GM23338 (cell line): ENCODE measurements around the gene VRTN. TPM values are rescaled to one million over a fixed set of nuclear protein-coding genes. Genes with fewer than 3 reads are reported as not detected.
"Not testable (repeated sequence)": the region's sequence is repeated elsewhere in the genome, so short reads cannot be mapped to it uniquely, and the experiment has no call there.

ENCODE experiments used
- ATAC-seq: fragments of 200-7000 bp; cut with Tn5 transposase; 3 replicates; pipeline ENCODE4 v1.9.1; 2020
- DNase-seq: peaks from one replicate; pipeline ENCODE4 v3.0.0-alpha.2; 2015; ENCODE audit warnings: low spot score
- H2AFZ ChIP-seq: fragments of 200-600 bp; sonication (generic); 2 replicates; pipeline ENCODE4 v1.8.0; 2016; ENCODE audit warnings: antibody characterized with exemption, mild to moderate bottlenecking, moderate library complexity
- H3F3A ChIP-seq: fragments of 200-600 bp; sonication (generic); replicated peaks from 2 replicates; pipeline ENCODE4 v1.8.0; 2017; ENCODE audit warnings: antibody characterized with exemption, mixed run types, low read depth
- H3K27ac ChIP-seq: fragments of 200-600 bp; sonication (generic); 2 replicates; pipeline ENCODE4 v1.6.1; 2016; ENCODE audit warnings: low read depth
- H3K27me3 ChIP-seq: fragments of 200-600 bp; sonication (generic); 2 replicates; pipeline ENCODE4 v1.8.0; 2016; ENCODE audit warnings: mild to moderate bottlenecking, mixed run types, moderate library complexity; ENCODE audit not compliant: insufficient read depth
- H3K36me3 ChIP-seq: fragments of 200-600 bp; sonication (generic); 2 replicates; pipeline ENCODE4 v1.8.0; 2016; ENCODE audit warnings: mild to moderate bottlenecking; ENCODE audit not compliant: insufficient read depth
- H3K4me1 ChIP-seq: fragments of 200-600 bp; sonication (generic); 2 replicates; pipeline ENCODE4 v1.8.0; 2016; ENCODE audit warnings: mild to moderate bottlenecking, moderate library complexity; ENCODE audit not compliant: insufficient read depth
- H3K4me2 ChIP-seq: fragments of 200-600 bp; sonication (generic); 2 replicates; pipeline ENCODE4 v1.7.1; 2017; ENCODE audit warnings: mixed run types
- H3K4me3 ChIP-seq: fragments of 200-600 bp; sonication (generic); 2 replicates; pipeline ENCODE4 v1.6.1; 2016; ENCODE audit warnings: mixed run types
- H3K79me2 ChIP-seq: fragments of 200-600 bp; sonication (generic); replicated peaks from 2 replicates; pipeline ENCODE4 v1.8.0; 2017; ENCODE audit warnings: mild to moderate bottlenecking; ENCODE audit not compliant: insufficient read depth
- H3K9me2 ChIP-seq: fragments of 200-600 bp; sonication (generic); 2 replicates; pipeline ENCODE4 v1.8.0; 2017; ENCODE audit not compliant: insufficient read depth
- H4K20me1 ChIP-seq: fragments of 200-600 bp; sonication (generic); replicated peaks from 2 replicates; pipeline ENCODE4 v1.8.0; 2017; ENCODE audit warnings: mild to moderate bottlenecking; ENCODE audit not compliant: insufficient read depth
- H3K27ac Mint-ChIP-seq: 2 replicates; pipeline ENCODE4 v1.8.0; 2020; ENCODE audit warnings: inconsistent platforms, mild to moderate bottlenecking, moderate library complexity, mixed read lengths
- H3K27me3 Mint-ChIP-seq: 3 replicates; pipeline ENCODE4 v1.8.0; 2022; ENCODE audit warnings: low read depth, mild to moderate bottlenecking, moderate library complexity, mixed read lengths, inconsistent platforms; ENCODE audit not compliant: insufficient read depth, poor library complexity
- H3K36me3 Mint-ChIP-seq: 3 replicates; pipeline ENCODE4 v1.8.0; 2021; ENCODE audit warnings: low read depth, mild to moderate bottlenecking, inconsistent platforms, moderate library complexity, mixed read lengths
- H3K4me1 Mint-ChIP-seq: 3 replicates; pipeline ENCODE4 v1.8.0; 2020; ENCODE audit warnings: mild to moderate bottlenecking, inconsistent platforms, mixed read lengths
- H3K4me3 Mint-ChIP-seq: 3 replicates; pipeline ENCODE4 v1.8.0; 2021; ENCODE audit warnings: moderate library complexity, mild to moderate bottlenecking, inconsistent platforms, mixed read lengths
- H3K9me3 Mint-ChIP-seq: 3 replicates; pipeline ENCODE4 v1.8.0; 2020; ENCODE audit warnings: moderate library complexity, mild to moderate bottlenecking, inconsistent platforms, mixed read lengths
- CREB1 ChIP-seq: fragments of 250-450 bp; sonication (Bioruptor Pico); IDR thresholded peaks from 2 replicates; pipeline ENCODE4 v1.5.0; 2020; ENCODE audit warnings: low read depth, mild to moderate bottlenecking, moderate library complexity
- EZH2 ChIP-seq: fragments of 200-600 bp; sonication (generic); IDR thresholded peaks from one replicate; pipeline ENCODE4 v1.8.0; 2017; ENCODE audit warnings: antibody characterized with exemption, mild to moderate bottlenecking, low read depth; ENCODE audit not compliant: unreplicated experiment
- EZH2phosphoT487 ChIP-seq: fragments of 200-600 bp; sonication (generic); IDR thresholded peaks from one replicate; pipeline ENCODE4 v1.8.1; 2018; ENCODE audit warnings: antibody characterized with exemption; ENCODE audit not compliant: unreplicated experiment
- JUNB ChIP-seq: IDR thresholded peaks from one replicate; pipeline ENCODE4 v1.6.1; 2016; ENCODE audit warnings: antibody characterized with exemption; ENCODE audit not compliant: unreplicated experiment
- NANOG ChIP-seq: IDR thresholded peaks from 2 replicates; pipeline ENCODE4 v1.6.1; 2016; ENCODE audit warnings: antibody characterized with exemption, borderline replicate concordance
- POLR2AphosphoS5 ChIP-seq: IDR thresholded peaks from 2 replicates; pipeline ENCODE4 v1.6.1; 2016; ENCODE audit warnings: antibody characterized with exemption, low read depth
- STAT1 ChIP-seq: IDR thresholded peaks from one replicate; pipeline ENCODE4 v1.6.1; 2016; ENCODE audit warnings: antibody characterized with exemption; ENCODE audit not compliant: unreplicated experiment
- ZNF331 ChIP-seq: fragments of 250-450 bp; sonication (Bioruptor Pico); IDR thresholded peaks from 2 replicates; pipeline ENCODE4 v1.5.0; 2020; ENCODE audit warnings: low read depth, mild to moderate bottlenecking, moderate library complexity
- polyA plus RNA-seq: library from polyadenylated mRNA; unstranded; fragments of >200 nt; fragmentation: Nextera tagmentation; extraction: Ambion mirVana; gene quantifications from 2 replicates; pipeline ENCODE4 v1.2.1, GENCODE V29; 2016
- total RNA-seq: library from RNA; depleted of rRNA; stranded (reverse); fragments of >200 nt; shearing (Covaris generic); gene quantifications from 2 replicates; pipeline ENCODE4 v1.2.3, GENCODE V29; 2014
- TF ChIP-seq, protein P1 (sequence below): fragments of 250-450 bp; sonication (Bioruptor Pico); IDR thresholded peaks from 2 replicates; pipeline ENCODE4 v1.5.0; 2020; ENCODE audit warnings: mild to moderate bottlenecking, moderate library complexity
- TF ChIP-seq, protein P2 (sequence below): IDR thresholded peaks from one replicate; pipeline ENCODE4 v1.6.1; 2018; ENCODE audit warnings: antibody characterized with exemption; ENCODE audit not compliant: unreplicated experiment
- TF ChIP-seq, protein P3 (sequence below): IDR thresholded peaks from 2 replicates; pipeline ENCODE4 v1.6.1; 2016; ENCODE audit warnings: antibody characterized with exemption

The VRTN gene
- total and polyA plus RNA-seq, 2 experiments from 2014 or later, result 63.9 to 143 TPM

DNA sequence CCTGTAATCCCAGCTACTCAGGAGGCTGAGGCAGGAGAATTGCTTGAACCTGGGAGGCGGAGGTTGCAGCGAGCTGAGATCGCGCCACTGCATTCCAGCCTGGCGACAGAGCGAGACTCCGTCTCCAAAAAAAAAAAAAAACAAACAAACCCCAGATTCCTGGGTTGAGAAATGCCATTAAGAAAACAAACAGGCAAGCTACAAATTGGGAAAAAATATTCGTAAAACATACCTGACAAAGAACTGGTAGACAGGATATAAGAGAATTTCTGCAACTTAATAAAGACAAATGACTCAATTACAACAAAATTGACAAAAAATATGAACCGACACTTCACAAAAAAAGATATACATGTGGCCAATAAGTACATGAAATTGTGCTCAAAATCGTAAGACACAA is 33.3 kb downstream of the VRTN start:
- not testable (repeated sequence) for H2AFZ ChIP-seq, H3K36me3 Mint-ChIP-seq, H3K4me2 ChIP-seq, H3K27ac Mint-ChIP-seq, H3K4me3 Mint-ChIP-seq, ATAC-seq, H3K9me2 ChIP-seq, DNase-seq, H4K20me1 ChIP-seq, H3F3A ChIP-seq, H3K27ac ChIP-seq, H3K27me3 Mint-ChIP-seq, H3K4me3 ChIP-seq, H3K36me3 ChIP-seq, H3K4me1 Mint-ChIP-seq, H3K4me1 ChIP-seq, H3K9me3 Mint-ChIP-seq, H3K27me3 ChIP-seq, H3K79me2 ChIP-seq

DNA sequence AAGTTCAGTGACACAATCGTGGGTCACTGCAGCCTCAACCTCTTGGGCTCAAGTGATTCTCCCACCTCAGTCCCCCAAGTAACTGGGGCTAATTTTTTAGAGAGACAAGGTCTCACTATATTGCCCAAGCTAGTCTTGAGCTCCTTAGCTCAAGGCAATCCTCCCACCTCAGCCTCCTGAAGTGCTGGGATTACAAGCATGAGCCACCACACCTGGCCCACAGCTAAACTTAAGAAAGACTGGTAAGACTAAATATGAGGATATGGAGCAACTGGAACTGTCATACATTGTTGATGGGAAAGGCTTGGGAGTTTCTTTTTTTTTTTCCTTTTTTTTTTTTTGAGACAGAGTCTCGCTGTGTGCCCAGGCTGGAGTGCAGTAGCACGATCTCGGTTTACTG is 34.0 kb downstream of the VRTN start:
- no peak overlapping the region for H3K4me3 ChIP-seq
- H3K27ac ChIP-seq, result no peak overlapping the region
- no peaks in the 10 kb centered on the region for H4K20me1 ChIP-seq
- no peaks in the 10 kb centered on the region for H3K36me3 ChIP-seq
- Mint-ChIP-seq H3K9me3 (no peaks in the 10 kb centered on the region; the same call in 2 of the 3 replicates), H3K4me3 (no peak overlapping the region), H3K27me3 (peaks cover 2% of the 10 kb centered on the region), H3K36me3 (no peaks in the 10 kb centered on the region; the same call in 2 of the 3 replicates), H3K4me1 (no peaks in the 10 kb centered on the region), H3K27ac (no peak overlapping the region)
- no peak overlapping the region for H2AFZ ChIP-seq
- no peak overlapping the region for H3K4me2 ChIP-seq
- no peaks in the 10 kb centered on the region for H3K9me2 ChIP-seq
- no peak for ATAC-seq
- no peak for DNase-seq
- H3K27me3 ChIP-seq, result no peaks in the 10 kb centered on the region
- no peaks in the 10 kb centered on the region for H3K4me1 ChIP-seq
- H3K79me2 ChIP-seq, result no peaks in the 10 kb centered on the region
- no peaks in the 10 kb centered on the region for H3F3A ChIP-seq
- TF ChIP-seq NANOG (no peak), JUNB (no peak), POLR2AphosphoS5 (no peak), EZH2phosphoT487 (no peak), EZH2 (no peak), STAT1 (no peak), ZNF331 (CRISPR knock-in tag) (no peak), CREB1 (CRISPR knock-in tag) (no peak)
- TF ChIP-seq, protein P1, sequence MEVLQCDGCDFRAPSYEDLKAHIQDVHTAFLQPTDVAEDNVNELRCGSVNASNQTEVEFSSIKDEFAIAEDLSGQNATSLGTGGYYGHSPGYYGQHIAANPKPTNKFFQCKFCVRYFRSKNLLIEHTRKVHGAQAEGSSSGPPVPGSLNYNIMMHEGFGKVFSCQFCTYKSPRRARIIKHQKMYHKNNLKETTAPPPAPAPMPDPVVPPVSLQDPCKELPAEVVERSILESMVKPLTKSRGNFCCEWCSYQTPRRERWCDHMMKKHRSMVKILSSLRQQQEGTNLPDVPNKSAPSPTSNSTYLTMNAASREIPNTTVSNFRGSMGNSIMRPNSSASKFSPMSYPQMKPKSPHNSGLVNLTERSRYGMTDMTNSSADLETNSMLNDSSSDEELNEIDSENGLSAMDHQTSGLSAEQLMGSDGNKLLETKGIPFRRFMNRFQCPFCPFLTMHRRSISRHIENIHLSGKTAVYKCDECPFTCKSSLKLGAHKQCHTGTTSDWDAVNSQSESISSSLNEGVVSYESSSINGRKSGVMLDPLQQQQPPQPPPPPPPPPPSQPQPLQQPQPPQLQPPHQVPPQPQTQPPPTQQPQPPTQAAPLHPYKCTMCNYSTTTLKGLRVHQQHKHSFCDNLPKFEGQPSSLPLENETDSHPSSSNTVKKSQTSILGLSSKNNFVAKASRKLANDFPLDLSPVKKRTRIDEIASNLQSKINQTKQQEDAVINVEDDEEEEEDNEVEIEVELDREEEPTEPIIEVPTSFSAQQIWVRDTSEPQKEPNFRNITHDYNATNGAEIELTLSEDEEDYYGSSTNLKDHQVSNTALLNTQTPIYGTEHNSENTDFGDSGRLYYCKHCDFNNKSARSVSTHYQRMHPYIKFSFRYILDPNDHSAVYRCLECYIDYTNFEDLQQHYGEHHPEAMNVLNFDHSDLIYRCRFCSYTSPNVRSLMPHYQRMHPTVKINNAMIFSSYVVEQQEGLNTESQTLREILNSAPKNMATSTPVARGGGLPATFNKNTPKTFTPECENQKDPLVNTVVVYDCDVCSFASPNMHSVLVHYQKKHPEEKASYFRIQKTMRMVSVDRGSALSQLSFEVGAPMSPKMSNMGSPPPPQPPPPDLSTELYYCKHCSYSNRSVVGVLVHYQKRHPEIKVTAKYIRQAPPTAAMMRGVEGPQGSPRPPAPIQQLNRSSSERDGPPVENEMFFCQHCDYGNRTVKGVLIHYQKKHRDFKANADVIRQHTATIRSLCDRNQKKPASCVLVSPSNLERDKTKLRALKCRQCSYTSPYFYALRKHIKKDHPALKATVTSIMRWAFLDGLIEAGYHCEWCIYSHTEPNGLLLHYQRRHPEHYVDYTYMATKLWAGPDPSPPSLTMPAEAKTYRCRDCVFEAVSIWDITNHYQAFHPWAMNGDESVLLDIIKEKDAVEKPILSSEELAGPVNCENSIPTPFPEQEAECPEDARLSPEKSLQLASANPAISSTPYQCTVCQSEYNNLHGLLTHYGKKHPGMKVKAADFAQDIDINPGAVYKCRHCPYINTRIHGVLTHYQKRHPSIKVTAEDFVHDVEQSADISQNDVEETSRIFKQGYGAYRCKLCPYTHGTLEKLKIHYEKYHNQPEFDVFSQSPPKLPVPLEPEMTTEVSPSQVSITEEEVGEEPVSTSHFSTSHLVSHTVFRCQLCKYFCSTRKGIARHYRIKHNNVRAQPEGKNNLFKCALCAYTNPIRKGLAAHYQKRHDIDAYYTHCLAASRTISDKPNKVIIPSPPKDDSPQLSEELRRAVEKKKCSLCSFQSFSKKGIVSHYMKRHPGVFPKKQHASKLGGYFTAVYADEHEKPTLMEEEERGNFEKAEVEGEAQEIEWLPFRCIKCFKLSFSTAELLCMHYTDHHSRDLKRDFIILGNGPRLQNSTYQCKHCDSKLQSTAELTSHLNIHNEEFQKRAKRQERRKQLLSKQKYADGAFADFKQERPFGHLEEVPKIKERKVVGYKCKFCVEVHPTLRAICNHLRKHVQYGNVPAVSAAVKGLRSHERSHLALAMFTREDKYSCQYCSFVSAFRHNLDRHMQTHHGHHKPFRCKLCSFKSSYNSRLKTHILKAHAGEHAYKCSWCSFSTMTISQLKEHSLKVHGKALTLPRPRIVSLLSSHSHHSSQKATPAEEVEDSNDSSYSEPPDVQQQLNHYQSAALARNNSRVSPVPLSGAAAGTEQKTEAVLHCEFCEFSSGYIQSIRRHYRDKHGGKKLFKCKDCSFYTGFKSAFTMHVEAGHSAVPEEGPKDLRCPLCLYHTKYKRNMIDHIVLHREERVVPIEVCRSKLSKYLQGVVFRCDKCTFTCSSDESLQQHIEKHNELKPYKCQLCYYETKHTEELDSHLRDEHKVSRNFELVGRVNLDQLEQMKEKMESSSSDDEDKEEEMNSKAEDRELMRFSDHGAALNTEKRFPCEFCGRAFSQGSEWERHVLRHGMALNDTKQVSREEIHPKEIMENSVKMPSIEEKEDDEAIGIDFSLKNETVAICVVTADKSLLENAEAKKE (CRISPR knock-in tag), result no peak
- TF ChIP-seq, protein P2, sequence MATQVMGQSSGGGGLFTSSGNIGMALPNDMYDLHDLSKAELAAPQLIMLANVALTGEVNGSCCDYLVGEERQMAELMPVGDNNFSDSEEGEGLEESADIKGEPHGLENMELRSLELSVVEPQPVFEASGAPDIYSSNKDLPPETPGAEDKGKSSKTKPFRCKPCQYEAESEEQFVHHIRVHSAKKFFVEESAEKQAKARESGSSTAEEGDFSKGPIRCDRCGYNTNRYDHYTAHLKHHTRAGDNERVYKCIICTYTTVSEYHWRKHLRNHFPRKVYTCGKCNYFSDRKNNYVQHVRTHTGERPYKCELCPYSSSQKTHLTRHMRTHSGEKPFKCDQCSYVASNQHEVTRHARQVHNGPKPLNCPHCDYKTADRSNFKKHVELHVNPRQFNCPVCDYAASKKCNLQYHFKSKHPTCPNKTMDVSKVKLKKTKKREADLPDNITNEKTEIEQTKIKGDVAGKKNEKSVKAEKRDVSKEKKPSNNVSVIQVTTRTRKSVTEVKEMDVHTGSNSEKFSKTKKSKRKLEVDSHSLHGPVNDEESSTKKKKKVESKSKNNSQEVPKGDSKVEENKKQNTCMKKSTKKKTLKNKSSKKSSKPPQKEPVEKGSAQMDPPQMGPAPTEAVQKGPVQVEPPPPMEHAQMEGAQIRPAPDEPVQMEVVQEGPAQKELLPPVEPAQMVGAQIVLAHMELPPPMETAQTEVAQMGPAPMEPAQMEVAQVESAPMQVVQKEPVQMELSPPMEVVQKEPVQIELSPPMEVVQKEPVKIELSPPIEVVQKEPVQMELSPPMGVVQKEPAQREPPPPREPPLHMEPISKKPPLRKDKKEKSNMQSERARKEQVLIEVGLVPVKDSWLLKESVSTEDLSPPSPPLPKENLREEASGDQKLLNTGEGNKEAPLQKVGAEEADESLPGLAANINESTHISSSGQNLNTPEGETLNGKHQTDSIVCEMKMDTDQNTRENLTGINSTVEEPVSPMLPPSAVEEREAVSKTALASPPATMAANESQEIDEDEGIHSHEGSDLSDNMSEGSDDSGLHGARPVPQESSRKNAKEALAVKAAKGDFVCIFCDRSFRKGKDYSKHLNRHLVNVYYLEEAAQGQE, result no peak
- TF ChIP-seq, protein P3, sequence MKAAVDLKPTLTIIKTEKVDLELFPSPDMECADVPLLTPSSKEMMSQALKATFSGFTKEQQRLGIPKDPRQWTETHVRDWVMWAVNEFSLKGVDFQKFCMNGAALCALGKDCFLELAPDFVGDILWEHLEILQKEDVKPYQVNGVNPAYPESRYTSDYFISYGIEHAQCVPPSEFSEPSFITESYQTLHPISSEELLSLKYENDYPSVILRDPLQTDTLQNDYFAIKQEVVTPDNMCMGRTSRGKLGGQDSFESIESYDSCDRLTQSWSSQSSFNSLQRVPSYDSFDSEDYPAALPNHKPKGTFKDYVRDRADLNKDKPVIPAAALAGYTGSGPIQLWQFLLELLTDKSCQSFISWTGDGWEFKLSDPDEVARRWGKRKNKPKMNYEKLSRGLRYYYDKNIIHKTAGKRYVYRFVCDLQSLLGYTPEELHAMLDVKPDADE, result no peak
